ENCODE data around the gene TMPRSS6. TPM values are rescaled to one million over a fixed set of nuclear protein-coding genes. Genes with fewer than 3 reads are reported as not detected.

TMPRSS6 gene
- total RNA-seq, 1 experiment from 2014 or later: 0.04 TPM

- H3K9me2 ChIP-seq (replicated peaks; ENCODE audit: low read length): no peaks in the 10 kb centered on the region
- no TSS peak for BruUV-seq (replicated peaks)
- H3K9me3 ChIP-seq (ENCODE audit: low read length): no peaks in the 10 kb centered on the region
- ChIA-PET CTCF (no interaction called here), POLR2A (ENCODE audit: unreplicated experiment) (interaction anchor here (0.7 kb wide), 1 partner anchor 63 kb away, joined by 5 read pairs; no protein-coding TSS in a partner anchor)
- H3F3A ChIP-seq (ENCODE audit: low read length, unreplicated experiment): no peaks in the 10 kb centered on the region
- no peak overlapping the region for H2AFZ ChIP-seq (ENCODE audit: low read length)
- H4K20me1 ChIP-seq (ENCODE audit: low read length): no peaks in the 10 kb centered on the region
- 0 out of 2 replicates have a peak, but pooled peaks cover 8% of the 10 kb centered on the region for H3K27me3 ChIP-seq (ENCODE audit: low read length)
- H3K27ac ChIP-seq (ENCODE audit: low read length): no peak overlapping the region
- no peak overlapping the region for H3K4me2 ChIP-seq (ENCODE audit: low read length)
- ATAC-seq: no peak
- intact Hi-C loops (cut with micrococcal nuclease): no loop called here
- H3K4me3 ChIP-seq (ENCODE audit: low read length): no peak overlapping the region
- H3K4me1 ChIP-seq (ENCODE audit: insufficient read depth, low read length): no peaks in the 10 kb centered on the region
- H3K36me3 ChIP-seq (ENCODE audit: low read depth, low read length): no peaks in the 10 kb centered on the region
- no peak overlapping the region for H3K9ac ChIP-seq (ENCODE audit: low read length)
- TF ChIP-seq, protein P1, sequence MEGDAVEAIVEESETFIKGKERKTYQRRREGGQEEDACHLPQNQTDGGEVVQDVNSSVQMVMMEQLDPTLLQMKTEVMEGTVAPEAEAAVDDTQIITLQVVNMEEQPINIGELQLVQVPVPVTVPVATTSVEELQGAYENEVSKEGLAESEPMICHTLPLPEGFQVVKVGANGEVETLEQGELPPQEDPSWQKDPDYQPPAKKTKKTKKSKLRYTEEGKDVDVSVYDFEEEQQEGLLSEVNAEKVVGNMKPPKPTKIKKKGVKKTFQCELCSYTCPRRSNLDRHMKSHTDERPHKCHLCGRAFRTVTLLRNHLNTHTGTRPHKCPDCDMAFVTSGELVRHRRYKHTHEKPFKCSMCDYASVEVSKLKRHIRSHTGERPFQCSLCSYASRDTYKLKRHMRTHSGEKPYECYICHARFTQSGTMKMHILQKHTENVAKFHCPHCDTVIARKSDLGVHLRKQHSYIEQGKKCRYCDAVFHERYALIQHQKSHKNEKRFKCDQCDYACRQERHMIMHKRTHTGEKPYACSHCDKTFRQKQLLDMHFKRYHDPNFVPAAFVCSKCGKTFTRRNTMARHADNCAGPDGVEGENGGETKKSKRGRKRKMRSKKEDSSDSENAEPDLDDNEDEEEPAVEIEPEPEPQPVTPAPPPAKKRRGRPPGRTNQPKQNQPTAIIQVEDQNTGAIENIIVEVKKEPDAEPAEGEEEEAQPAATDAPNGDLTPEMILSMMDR (conservative IDR thresholded peaks at IDR 0.05; ENCODE audit: low read depth, low read length): no peak
- TF ChIP-seq EZH2 (IDR thresholded peaks at IDR 0.05; ENCODE audit: low read length, unreplicated experiment) (no peak), EZH2phosphoT487 (IDR thresholded peaks at IDR 0.05; ENCODE audit: borderline replicate concordance, low read length) (no peak)
- no peak for DNase-seq
- no peaks in the 10 kb centered on the region for H3K79me2 ChIP-seq (ENCODE audit: low read length)
Observed at GRCh38 chr22:37091994-37092393, 17.5 kb downstream of the TMPRSS6 start.

DNA sequence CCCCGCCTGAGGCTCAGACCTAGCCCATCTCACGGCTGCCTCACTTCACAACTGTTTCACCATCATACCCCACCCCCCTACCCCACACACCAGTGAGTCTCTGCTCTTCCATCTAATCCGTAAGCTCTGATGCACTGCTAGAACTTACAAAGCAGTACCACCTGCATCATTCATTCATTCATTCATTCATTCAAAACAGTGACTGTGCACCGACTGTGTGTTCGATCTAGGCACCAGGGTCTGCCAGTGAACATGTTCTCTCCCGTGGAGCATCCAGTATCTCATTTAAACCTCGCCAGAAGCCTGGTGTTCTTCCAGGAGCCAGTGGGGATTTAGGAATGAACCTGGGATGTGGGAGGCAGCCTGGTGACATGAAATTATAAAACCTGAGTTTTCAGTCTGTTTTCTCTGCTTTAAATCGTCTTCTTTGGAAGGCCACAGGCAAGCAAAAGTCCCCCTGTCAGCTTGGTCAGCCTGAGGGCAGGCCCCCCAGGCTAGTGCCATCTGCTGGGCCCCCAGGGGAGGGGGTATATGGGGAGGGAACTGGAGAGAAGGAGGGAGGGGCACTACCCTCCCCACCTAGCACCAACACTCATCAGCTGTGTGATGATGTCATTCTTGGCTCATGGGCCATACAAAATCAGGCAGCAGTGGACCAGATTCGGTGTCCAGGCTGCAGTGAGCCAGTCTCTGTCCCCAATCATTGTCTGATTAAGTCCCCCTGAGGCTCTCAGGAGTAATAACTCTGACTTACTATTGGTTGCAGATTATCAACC is 18.4 kb downstream of the TMPRSS6 start:
- Histone ChIP-seq H3K27me3 (ENCODE audit: low read length) (0 out of 2 replicates have a peak, but pooled peaks cover 8% of the 10 kb centered on the region), H3K4me1 (ENCODE audit: insufficient read depth, low read length) (no peaks in the 10 kb centered on the region), H3F3A (ENCODE audit: low read length, unreplicated experiment) (no peaks in the 10 kb centered on the region), H3K79me2 (ENCODE audit: low read length) (no peaks in the 10 kb centered on the region), H3K9ac (ENCODE audit: low read length) (no peak overlapping the region), H3K36me3 (ENCODE audit: low read depth, low read length) (no peaks in the 10 kb centered on the region), H3K4me2 (ENCODE audit: low read length) (no peak overlapping the region), H4K20me1 (ENCODE audit: low read length) (no peaks in the 10 kb centered on the region), H3K4me3 (ENCODE audit: low read length) (no peak overlapping the region), H3K9me2 (replicated peaks; ENCODE audit: low read length) (no peaks in the 10 kb centered on the region), H3K9me3 (ENCODE audit: low read length) (no peaks in the 10 kb centered on the region), H3K27ac (ENCODE audit: low read length) (no peak overlapping the region), H2AFZ (ENCODE audit: low read length) (no peak overlapping the region)
- ChIA-PET CTCF (no interaction called here), POLR2A (ENCODE audit: unreplicated experiment) (no interaction called here)
- ATAC-seq (no peak), DNase-seq (no peak)
- BruUV-seq (replicated peaks): no TSS peak
- intact Hi-C loops (cut with micrococcal nuclease): no loop called here
- TF ChIP-seq EZH2phosphoT487 (IDR thresholded peaks at IDR 0.05; ENCODE audit: borderline replicate concordance, low read length): no peak

DNA sequence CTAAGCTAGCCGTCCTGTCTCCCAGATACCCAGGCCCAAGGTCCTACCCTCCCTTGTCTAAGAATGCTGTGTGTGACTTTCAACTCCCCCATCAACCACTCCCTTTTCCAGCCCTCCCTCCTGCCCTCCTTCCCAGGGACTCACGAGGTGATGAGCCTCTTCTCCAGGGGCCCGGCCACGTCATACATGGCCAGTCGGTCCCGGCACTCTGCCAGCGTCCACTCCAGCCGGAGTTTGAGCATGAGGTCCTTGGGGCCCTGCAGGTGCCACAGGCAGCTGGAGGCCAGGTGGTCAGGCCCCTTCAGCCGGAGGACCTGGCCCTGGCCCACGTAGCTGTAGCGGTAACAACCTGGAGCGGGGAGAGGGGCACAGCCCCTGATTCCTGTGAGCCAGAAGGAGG is 20.1 kb downstream of the TMPRSS6 start:
- no peak overlapping the region for H3K4me3 ChIP-seq (ENCODE audit: low read length)
- TF ChIP-seq, protein P1 (conservative IDR thresholded peaks at IDR 0.05; ENCODE audit: low read depth, low read length): no peak
- TF ChIP-seq EZH2phosphoT487 (IDR thresholded peaks at IDR 0.05; ENCODE audit: borderline replicate concordance, low read length) (no peak), EZH2 (IDR thresholded peaks at IDR 0.05; ENCODE audit: low read length, unreplicated experiment) (no peak)
- ChIA-PET POLR2A (ENCODE audit: unreplicated experiment) (no interaction called here), CTCF (no interaction called here)
- H3K79me2 ChIP-seq (ENCODE audit: low read length): no peaks in the 10 kb centered on the region
- H2AFZ ChIP-seq (ENCODE audit: low read length): no peak overlapping the region
- H4K20me1 ChIP-seq (ENCODE audit: low read length): no peaks in the 10 kb centered on the region
- intact Hi-C loops (cut with micrococcal nuclease): no loop called here
- no peaks in the 10 kb centered on the region for H3K36me3 ChIP-seq (ENCODE audit: low read depth, low read length)
- H3K9me3 ChIP-seq (ENCODE audit: low read length): no peaks in the 10 kb centered on the region
- H3K4me1 ChIP-seq (ENCODE audit: insufficient read depth, low read length): no peaks in the 10 kb centered on the region
- BruUV-seq (replicated peaks): no TSS peak
- H3K9me2 ChIP-seq (replicated peaks; ENCODE audit: low read length): no peaks in the 10 kb centered on the region
- H3K4me2 ChIP-seq (ENCODE audit: low read length): no peak overlapping the region
- no peaks in the 10 kb centered on the region for H3F3A ChIP-seq (ENCODE audit: low read length, unreplicated experiment)
- no peak overlapping the region for H3K27ac ChIP-seq (ENCODE audit: low read length)
- H3K9ac ChIP-seq (ENCODE audit: low read length): no peak overlapping the region
- no peak for DNase-seq
- no peak for ATAC-seq
- H3K27me3 ChIP-seq (ENCODE audit: low read length): no peaks in the 10 kb centered on the region
